NCI-H1436 treated with DMSO at 0.1 percent for 48 hours (cell line): ENCODE data around the gene HADH.
"Not testable (repeated sequence)": the region's sequence is repeated elsewhere in the genome, so short reads cannot be mapped to it uniquely, and the experiment has no call there.

ENCODE experiments used
- DNase-seq: peaks from one replicate; lab custom pipeline; 2025; lab: John Stamatoyannopoulos, UW

Gene HADH

GRCh38 chr4:108031427-108032083, 41.9 kb downstream of the HADH start:
- DNase-seq, result no peak

- no peak for DNase-seq
Measured at GRCh38 chr4:108033348-108033747, 43.7 kb downstream of the HADH start.

- DNase-seq, result no peak
Measured at GRCh38 chr4:108034565-108034964, 44.9 kb downstream of the HADH start.

GRCh38 chr4:108035691-108036090, 46.0 kb downstream of the HADH start:
- DNase-seq, result no peak

- no peak for DNase-seq
Measured at GRCh38 chr4:108036213-108036612, 46.5 kb downstream of the HADH start.

GRCh38 chr4:108037884-108038283, 48.2 kb downstream of the HADH start:
- no peak for DNase-seq

- no peak for DNase-seq
Measured at GRCh38 chr4:108042927-108043326, 53.2 kb downstream of the HADH start.

GRCh38 chr4:108043526-108043925, 53.8 kb downstream of the HADH start:
- peak; percentile 13 for DNase-seq

- DNase-seq, result no peak
Measured at GRCh38 chr4:108044951-108045686, 55.4 kb downstream of the HADH start.

- DNase-seq, result no peak
Measured at GRCh38 chr4:108045687-108046024, 56.0 kb downstream of the HADH start.

- DNase-seq, result no peak
Measured at GRCh38 chr4:108047199-108047598, 57.5 kb downstream of the HADH start.

GRCh38 chr4:108048157-108048556, 58.5 kb downstream of the HADH start:
- no peak for DNase-seq

- no peak for DNase-seq
Measured at GRCh38 chr4:108048997-108049396, 59.3 kb downstream of the HADH start.

GRCh38 chr4:108049406-108049805, 59.7 kb downstream of the HADH start:
- no peak for DNase-seq

- not testable (repeated sequence) for DNase-seq
Measured at GRCh38 chr4:108050166-108051111, 60.8 kb downstream of the HADH start.

- no peak for DNase-seq
Measured at GRCh38 chr4:108051343-108051742, 61.7 kb downstream of the HADH start.

- DNase-seq, result no peak
Measured at GRCh38 chr4:108052558-108053120, 63.0 kb downstream of the HADH start.

GRCh38 chr4:108053251-108053711, 63.6 kb downstream of the HADH start:
- DNase-seq, result no peak

- DNase-seq, result no peak
Measured at GRCh38 chr4:108054025-108054638, 64.4 kb downstream of the HADH start.

GRCh38 chr4:108055787-108056186, 66.1 kb downstream of the HADH start:
- no peak for DNase-seq

GRCh38 chr4:108056418-108056817, 66.7 kb downstream of the HADH start:
- no peak for DNase-seq
